ENCODE measurements around the gene ABCC8. TPM values are rescaled to one million over a fixed set of nuclear protein-coding genes. Genes with fewer than 3 reads are reported as not detected.

Gene ABCC8
- total and polyA plus RNA-seq, 2 of the 8 experiments (the other 6 are each of a cell fraction or from before 2014, with no cell fraction given): 3.7 to 4.9 TPM

- TF ChIP-seq BCL11A (IDR thresholded peaks at IDR 0.05; ENCODE audit: low read depth in 2 of 2, low read length in 2 of 2) (no peak), RBBP5 (IDR thresholded peaks at IDR 0.05; ENCODE audit: borderline replicate concordance, low read depth, low read length) (no peak), YY1 (IDR thresholded peaks at IDR 0.05; ENCODE audit: low read depth, low read length) (no peak), MAFK (IDR thresholded peaks at IDR 0.05; ENCODE audit: low read depth, low read length) (no peak), SP4 (IDR thresholded peaks at IDR 0.05; ENCODE audit: low read length) (no peak), CHD7 (IDR thresholded peaks at IDR 0.05; ENCODE audit: insufficient replicate concordance, low read length) (no peak)
- TF ChIP-seq, protein P1, sequence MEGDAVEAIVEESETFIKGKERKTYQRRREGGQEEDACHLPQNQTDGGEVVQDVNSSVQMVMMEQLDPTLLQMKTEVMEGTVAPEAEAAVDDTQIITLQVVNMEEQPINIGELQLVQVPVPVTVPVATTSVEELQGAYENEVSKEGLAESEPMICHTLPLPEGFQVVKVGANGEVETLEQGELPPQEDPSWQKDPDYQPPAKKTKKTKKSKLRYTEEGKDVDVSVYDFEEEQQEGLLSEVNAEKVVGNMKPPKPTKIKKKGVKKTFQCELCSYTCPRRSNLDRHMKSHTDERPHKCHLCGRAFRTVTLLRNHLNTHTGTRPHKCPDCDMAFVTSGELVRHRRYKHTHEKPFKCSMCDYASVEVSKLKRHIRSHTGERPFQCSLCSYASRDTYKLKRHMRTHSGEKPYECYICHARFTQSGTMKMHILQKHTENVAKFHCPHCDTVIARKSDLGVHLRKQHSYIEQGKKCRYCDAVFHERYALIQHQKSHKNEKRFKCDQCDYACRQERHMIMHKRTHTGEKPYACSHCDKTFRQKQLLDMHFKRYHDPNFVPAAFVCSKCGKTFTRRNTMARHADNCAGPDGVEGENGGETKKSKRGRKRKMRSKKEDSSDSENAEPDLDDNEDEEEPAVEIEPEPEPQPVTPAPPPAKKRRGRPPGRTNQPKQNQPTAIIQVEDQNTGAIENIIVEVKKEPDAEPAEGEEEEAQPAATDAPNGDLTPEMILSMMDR (IDR thresholded peaks at IDR 0.05; ENCODE audit: control extremely low read depth in 1 of 3, insufficient read depth in 1 of 3, low read depth in 1 of 3, low read length in 3 of 3): no peak
Measured at GRCh38 chr11:17410606-17411379, 65.9 kb downstream of the ABCC8 start (continued).
